ENCODE measurements around the gene MAPK8.

MAPK8 gene

DNA sequence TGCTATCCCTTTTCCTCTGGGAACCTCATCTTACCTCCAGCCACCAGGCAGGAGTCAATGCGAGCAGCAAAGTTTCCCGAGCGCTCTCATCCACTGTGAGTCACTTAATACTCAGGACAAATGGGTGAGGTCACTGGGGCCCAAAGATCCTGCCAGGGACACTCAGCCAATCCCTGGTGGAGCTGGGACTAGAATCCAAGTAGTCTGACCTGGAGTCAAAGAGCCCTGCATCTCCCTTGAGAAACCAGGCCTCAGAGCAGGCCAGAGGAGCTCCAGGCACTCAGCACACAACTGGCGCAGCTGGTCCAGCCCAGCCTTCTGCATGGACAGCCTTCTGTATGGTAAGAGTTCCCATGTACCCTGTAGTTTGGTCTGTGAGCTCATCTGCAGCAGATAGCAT is 142.3 kb downstream of the MAPK8 start:
- no peak for DNase-seq (ENCODE audit: low read depth in 2 of 2)

- no peak for DNase-seq (ENCODE audit: low read depth in 2 of 2)
Observed at GRCh38 chr10:48449501-48450232, 143.2 kb downstream of the MAPK8 start.

DNA sequence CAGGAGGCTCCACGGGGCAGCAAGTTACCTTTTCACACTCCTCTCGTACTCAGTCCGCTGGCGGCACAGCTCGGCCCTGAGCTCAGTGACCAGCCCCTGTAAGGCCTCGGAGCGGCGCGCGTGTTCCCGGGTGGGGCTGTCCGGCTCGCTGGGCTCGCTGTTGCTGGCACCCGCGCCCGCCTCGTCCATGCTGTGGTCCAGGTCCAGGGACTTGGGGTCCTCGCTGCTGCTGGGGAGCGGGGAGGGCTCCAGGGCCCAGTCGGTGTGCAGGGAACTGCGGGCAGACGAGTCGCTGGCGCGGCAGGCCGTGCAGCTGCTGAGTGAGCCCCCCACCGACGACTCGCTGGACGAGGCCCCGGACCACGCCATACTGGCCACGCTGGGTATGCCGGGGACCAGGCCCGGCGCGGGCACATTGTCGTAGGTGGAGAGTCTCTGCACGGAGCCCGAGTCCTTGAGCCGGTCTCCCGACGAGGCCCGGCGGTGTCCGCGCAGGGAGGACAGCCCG is 143.8 kb downstream of the MAPK8 start:
- no peak for DNase-seq (ENCODE audit: low read depth in 2 of 2)

DNA sequence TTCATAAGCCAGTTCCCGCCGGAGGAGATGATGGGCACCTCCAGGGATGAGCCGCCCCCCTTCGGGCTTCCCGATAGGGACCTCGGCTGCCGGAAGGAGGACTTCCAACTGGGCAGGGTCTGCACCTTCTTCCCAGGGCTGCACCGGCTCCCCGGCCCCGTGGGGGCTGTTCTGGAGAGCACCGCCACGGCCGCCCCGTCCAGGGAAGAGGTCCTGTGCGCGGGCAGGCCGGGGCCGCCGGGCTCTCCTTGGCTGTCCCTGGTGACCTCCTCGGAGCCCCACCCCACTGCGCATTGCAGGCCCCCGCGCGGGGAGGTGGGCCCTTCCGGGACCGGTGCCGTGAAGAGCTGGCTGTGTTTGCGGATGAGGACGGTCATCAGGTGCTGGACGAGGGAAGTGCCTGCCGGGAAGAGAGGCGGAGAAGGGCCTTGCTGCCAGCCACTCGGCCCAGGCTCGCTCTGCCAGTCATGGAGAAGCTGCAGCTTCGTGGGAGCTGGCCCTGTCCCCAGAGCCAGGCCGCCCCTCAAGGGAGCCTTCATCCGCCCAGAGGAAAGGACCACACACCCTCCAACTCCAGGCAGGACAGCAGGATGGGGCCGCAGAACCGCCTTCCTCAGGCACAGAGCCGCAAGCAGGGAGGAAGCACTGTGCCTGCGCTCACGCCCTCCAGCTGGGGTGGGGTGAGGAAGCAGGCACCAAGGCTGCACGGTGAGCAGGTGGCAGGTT is 144.4 kb downstream of the MAPK8 start:
- no peak for DNase-seq (ENCODE audit: low read depth in 2 of 2)

DNA sequence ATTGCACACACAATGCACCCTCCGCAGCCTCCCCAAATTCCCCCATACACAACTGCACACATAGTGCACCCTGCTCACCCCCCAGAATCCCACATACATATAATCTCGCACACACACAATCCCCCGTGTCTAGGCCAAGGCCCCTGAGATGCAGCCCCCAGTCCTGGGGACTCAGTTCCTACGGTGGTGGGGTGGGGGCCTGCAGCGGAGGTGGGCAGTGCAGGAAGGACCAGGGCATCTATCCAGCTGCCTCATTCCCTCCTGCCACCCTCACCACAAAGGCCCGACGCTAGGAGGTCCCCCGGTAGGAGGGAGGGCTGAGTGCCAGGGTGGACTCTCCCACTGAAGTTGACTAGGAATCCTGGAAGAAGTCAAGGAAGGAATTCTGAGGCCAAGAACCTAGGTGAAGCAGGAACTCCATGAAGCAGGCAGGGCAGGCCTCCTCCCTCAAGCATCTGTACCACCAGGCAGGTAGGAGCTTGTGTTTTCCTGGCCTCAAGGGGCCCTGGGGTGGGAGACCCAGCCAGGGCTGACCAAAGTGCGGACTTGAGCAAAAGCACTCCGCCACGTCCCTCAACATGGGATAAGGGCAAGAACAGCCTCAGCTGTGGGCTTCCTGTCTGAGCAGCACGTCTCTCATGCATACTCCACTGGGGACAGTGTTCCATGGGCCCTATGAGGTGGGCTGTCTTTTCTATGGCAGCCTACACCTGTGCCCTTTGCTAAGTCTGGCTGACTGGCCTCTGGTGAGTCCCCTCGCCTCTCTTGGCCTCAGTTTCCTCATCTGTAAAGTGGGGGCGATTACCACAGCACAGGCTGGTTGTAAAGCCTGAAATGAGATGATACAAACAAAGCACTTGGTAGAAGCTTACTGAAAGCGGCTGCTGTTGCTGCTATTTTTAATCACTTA is 145.7 kb downstream of the MAPK8 start:
- no peak for DNase-seq (ENCODE audit: low read depth in 2 of 2)

- no peak for DNase-seq (ENCODE audit: low read depth in 2 of 2)
Observed at GRCh38 chr10:48452879-48453412, 146.5 kb downstream of the MAPK8 start.

GRCh38 chr10:48453451-48454301 is 147.2 kb downstream of the MAPK8 start:
- DNase-seq (ENCODE audit: low read depth in 2 of 2), result no peak

DNA sequence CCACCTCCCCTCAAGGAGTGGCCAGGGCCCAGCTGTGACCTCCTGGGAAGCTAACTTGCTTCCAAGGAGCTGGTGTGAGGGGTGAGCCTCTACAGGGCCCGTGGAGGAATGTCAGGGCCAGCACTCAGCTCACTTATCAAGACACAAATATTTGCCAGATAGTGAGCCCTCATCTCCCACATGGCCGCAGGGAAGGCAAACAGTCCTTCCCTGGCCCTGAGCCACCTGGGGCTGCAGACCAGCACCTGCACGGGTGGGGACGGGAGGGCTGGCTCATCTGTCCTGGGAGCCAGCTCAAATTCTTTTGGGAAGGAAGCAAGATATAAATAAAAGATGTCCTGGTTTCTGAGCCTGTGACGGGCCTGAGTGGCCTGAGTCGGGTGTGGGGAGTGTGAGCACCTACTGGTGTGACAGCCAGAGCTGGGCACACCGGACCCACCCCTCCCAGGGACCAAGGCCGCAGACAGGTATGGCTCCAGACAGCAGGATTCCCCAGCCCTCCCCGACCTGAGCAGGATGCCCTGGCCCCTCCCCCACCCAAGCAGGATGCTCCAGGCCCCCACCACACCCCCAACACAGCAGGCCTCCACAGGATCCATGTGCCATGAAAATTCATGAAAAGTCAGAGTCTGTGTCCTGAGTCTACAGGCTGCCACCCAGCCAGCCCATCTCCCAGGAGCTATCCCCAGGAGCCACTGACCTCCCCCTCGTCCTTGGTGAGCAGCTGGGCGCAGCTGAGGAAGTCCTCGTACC is 148.0 kb downstream of the MAPK8 start:
- no peak for DNase-seq (ENCODE audit: low read depth in 2 of 2)

- no peak for DNase-seq (ENCODE audit: low read depth in 2 of 2)
Observed at GRCh38 chr10:48455055-48455391, 148.5 kb downstream of the MAPK8 start.

GRCh38 chr10:48455392-48456151 is 149.1 kb downstream of the MAPK8 start:
- no peak for DNase-seq (ENCODE audit: low read depth in 2 of 2)

GRCh38 chr10:48456361-48456804 is 149.9 kb downstream of the MAPK8 start:
- no peak for DNase-seq (ENCODE audit: low read depth in 2 of 2)

- no peak for DNase-seq (ENCODE audit: low read depth in 2 of 2)
Observed at GRCh38 chr10:48456808-48457761, 150.6 kb downstream of the MAPK8 start.

- no peak for DNase-seq (ENCODE audit: low read depth in 2 of 2)
Observed at GRCh38 chr10:48457949-48458661, 151.6 kb downstream of the MAPK8 start.

GRCh38 chr10:48458662-48459048 is 152.2 kb downstream of the MAPK8 start:
- no peak for DNase-seq (ENCODE audit: low read depth in 2 of 2)

- DNase-seq (ENCODE audit: low read depth in 2 of 2), result no peak
Observed at GRCh38 chr10:48459270-48460150, 153.0 kb downstream of the MAPK8 start.

- no peak for DNase-seq (ENCODE audit: low read depth in 2 of 2)
Observed at GRCh38 chr10:48460182-48460581, 153.7 kb downstream of the MAPK8 start.
